Hematopoietic multipotent progenitor cell (in vitro differentiated cells): ENCODE data around the gene ZBTB20. TPM values are rescaled to one million over a fixed set of nuclear protein-coding genes. Genes with fewer than 3 reads are reported as not detected.

Source experiments
- DNase-seq, 3 donors: peaks; one replicate each; pipeline ENCODE4 v3.0.0-alpha.2; 2011 to 2015; ENCODE audit warnings: low read depth in 2 of 3, low spot score in 2 of 3
- total RNA-seq: library from RNA; depleted of rRNA; stranded (reverse); fragments of >200 nt; gene quantifications from one replicate; pipeline ENCODE4 v1.2.3, GENCODE V29; 2012

The ZBTB20 gene
- total RNA-seq, 1 donor, result 78.4 TPM

DNA sequence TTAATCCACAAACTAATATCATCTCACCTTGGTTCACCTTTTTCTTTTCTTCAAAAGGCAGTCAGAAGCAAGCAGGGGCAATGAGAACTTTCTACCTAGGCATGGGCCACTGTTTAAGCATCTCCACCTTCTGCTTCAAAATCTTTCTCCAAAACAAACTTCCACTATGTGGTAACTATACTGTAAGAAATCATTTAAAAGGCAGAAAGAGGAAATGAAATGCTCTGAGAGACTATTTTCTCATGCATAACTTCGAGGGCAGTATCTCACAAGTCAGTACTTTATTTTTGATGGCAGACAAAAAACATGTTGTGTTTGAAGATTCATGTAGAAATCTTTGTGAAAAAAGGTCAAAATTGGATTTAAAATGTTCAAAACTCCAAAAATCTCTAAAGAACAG, 419.7 kb downstream of the ZBTB20 start:
- DNase-seq, result peak in 1 of 3 donors; percentile 46

GRCh38 chr3:114725966-114726365, 421.1 kb downstream of the ZBTB20 start:
- DNase-seq, result no peak

- DNase-seq, result no peak
Measured at GRCh38 chr3:114722530-114722929, 424.6 kb downstream of the ZBTB20 start.

- DNase-seq, result no peak
Measured at GRCh38 chr3:114721864-114722263, 425.2 kb downstream of the ZBTB20 start.

- DNase-seq, result no peak
Measured at GRCh38 chr3:114721209-114721608, 425.9 kb downstream of the ZBTB20 start.

GRCh38 chr3:114718898-114719210, 428.2 kb downstream of the ZBTB20 start:
- DNase-seq, result no peak

GRCh38 chr3:114718071-114718897, 428.8 kb downstream of the ZBTB20 start:
- no peak for DNase-seq

DNA sequence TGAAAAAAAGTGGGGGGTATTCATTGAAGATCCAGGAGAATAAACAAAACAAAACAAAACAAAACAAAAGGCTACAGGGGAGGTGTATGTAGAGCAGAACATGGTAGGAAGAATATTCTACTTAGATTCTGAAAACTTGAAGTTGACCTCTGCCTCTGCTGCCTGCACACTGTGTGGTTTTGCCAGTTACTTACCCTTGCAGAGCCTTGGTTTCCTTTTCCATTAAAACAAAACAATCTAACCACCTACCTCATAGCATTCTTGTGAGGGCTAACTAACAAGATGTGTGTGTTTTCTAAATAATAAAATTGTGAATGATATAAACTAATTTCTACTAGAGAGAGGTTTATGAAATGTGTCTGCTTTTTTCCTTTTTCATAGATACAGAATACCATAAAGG, 430.2 kb downstream of the ZBTB20 start:
- no peak for DNase-seq

GRCh38 chr3:114716126-114716525, 431.0 kb downstream of the ZBTB20 start:
- DNase-seq, result no peak

GRCh38 chr3:114714957-114715460, 432.1 kb downstream of the ZBTB20 start:
- no peak for DNase-seq

- no peak for DNase-seq
Measured at GRCh38 chr3:114714237-114714636, 432.9 kb downstream of the ZBTB20 start.

GRCh38 chr3:114712728-114713492, 434.2 kb downstream of the ZBTB20 start:
- DNase-seq, result no peak

- no peak for DNase-seq
Measured at GRCh38 chr3:114711321-114711886, 435.7 kb downstream of the ZBTB20 start.

GRCh38 chr3:114709102-114709501, 438.0 kb downstream of the ZBTB20 start:
- DNase-seq, result no peak

GRCh38 chr3:114707252-114707860, 439.7 kb downstream of the ZBTB20 start:
- DNase-seq, result no peak

- DNase-seq, result no peak
Measured at GRCh38 chr3:114706591-114707232, 440.4 kb downstream of the ZBTB20 start.

DNA sequence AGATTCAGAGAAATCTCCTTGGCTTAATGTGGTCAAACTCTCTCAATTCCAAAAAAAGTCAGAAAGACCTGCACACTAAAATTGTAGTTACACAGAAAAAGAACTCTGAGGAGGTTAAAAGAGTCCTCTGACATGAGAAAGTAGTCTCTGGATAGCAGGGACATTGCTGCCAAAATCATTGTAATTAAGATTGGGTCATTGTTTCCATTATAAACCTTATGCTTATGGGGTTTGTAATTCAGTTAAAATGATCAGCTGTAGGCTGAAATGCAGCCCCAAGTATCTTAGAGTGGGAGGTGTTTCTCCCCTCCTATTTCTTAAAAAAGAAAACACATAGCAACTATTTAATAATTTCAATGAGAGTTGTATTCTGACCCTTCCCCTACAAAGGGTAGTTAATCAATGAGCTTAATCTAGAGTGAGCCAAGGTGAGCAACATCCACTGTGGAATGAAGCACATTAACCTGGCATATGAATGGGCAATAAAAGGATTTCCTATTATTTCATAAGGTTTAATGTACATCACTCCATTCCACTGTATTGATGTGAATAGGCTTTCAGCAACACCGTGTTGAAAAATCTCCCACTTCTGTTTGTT, 446.4 kb downstream of the ZBTB20 start:
- DNase-seq, result no peak

DNA sequence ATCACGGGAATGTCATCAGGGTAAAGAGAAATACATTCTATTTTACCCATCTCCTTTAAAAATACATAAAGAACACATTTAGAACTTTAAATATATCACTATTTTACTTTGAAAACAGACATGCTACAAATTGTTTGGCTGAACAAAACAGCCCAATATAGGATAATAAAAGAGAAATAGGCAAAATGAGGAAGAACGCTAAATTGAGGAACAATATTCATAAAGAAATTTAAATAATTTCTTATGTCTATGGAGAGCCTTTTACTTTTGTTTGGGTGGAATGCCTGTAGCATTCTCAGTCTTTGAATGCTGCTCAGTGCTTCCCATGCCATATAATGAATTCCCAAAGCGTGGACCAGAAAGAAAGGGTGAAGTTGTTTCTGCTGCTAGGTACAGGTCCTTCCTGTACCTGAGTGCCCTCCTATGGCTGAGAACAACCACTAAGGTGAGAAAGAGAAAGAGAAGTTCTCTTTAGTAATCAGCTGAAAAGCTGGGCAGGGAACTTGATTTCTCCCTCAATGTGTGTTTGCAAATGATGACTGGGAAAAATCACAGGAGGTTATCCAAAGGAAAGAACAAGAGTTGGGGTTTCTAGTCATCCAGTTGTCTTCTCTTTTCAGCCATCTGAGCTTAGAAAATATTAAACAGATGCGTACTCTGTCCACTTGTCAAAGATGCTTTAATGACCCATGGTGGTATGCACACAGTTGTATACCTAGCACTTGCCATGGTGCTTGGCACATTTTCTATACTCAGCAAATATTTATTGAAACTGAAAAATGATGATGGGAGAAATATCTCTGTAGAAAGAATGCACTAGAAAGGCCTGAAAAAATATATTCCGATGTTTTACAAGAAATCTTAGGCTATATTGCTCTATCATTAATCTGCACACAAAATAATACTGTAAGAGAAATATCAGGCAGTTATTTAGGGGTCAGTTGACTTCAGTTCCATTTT, 448.7 kb downstream of the ZBTB20 start:
- DNase-seq, result no peak

DNA sequence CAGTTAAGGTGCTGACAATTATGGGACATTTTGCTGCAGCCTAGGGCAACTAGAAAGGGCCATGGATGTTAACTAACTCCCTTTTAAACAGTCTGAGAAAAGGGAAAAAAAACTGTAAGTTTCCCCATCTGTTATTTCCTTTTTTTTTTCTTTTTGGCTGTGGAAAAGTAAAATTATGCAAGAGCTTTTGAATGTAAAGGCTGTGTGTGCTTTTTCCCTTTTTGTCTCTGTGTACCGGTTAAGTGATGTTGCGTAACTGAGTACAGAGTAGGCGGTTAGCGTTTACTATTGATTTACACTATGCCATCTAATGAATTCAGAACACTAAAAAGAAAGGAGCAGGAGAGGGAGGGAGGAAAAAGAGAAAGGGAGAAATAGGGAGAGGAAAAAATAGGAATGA, 449.7 kb downstream of the ZBTB20 start:
- no peak for DNase-seq
